Measurements from ENCODE around the gene CRYBG2. TPM values are rescaled to one million over a fixed set of nuclear protein-coding genes. Genes with fewer than 3 reads are reported as not detected.
A peak's percentile ranks its signal among the peaks of the same experiment; 100 is the strongest.

CRYBG2 gene
- total RNA-seq, 2 donors from 2014 or later, result 0.95 TPM; not detected in 1

- peak in 1 of 2 donors; percentile 2 for ATAC-seq
- H3K27ac Mint-ChIP-seq, result peak overlapping the region; percentile 75 to 84
- H3K27me3 Mint-ChIP-seq, result no peaks in the 10 kb centered on the region
- H3K9me3 Mint-ChIP-seq, result no peaks in the 10 kb centered on the region
- H3K36me3 Mint-ChIP-seq, result peaks cover 5% of the 10 kb centered on the region
- peaks cover 72 to 77% of the 10 kb centered on the region in 2 donors for H3K4me1 Mint-ChIP-seq (ENCODE audit: low read depth in 2 of 2)
- no peak for DNase-seq (ENCODE audit: low spot score)
- peak overlapping the region; percentile 93 for H3K4me3 Mint-ChIP-seq
Measured at GRCh38 chr1:26278724-26279455, 75.0 kb downstream of the CRYBG2 start.

GRCh38 chr1:26278303-26278702 is 75.6 kb downstream of the CRYBG2 start:
- no peak for DNase-seq (ENCODE audit: low spot score)
- peaks cover 5% of the 10 kb centered on the region for H3K36me3 Mint-ChIP-seq

GRCh38 chr1:26277719-26278118 is 76.2 kb downstream of the CRYBG2 start:
- Mint-ChIP-seq H3K4me3 (peak overlapping the region; percentile 93), H3K27me3 (no peaks in the 10 kb centered on the region), H3K9me3 (no peaks in the 10 kb centered on the region), H3K27ac (peak overlapping the region; percentile 75 to 84), H3K4me1 (ENCODE audit: low read depth in 2 of 2) (peaks cover 61 to 66% of the 10 kb centered on the region in 2 donors), H3K36me3 (peaks cover 5% of the 10 kb centered on the region)
- no peak for DNase-seq (ENCODE audit: low spot score)
- no peak for ATAC-seq

More at GRCh38 chr1:26278303-26278702, 75.6 kb downstream of the CRYBG2 start:
- Mint-ChIP-seq H3K4me3 (peak overlapping the region; percentile 93), H3K27me3 (no peaks in the 10 kb centered on the region), H3K4me1 (ENCODE audit: low read depth in 2 of 2) (peaks cover 67 to 72% of the 10 kb centered on the region in 2 donors), H3K27ac (peak overlapping the region; percentile 75 to 84), H3K9me3 (no peaks in the 10 kb centered on the region)
- no peak for ATAC-seq

GRCh38 chr1:26277261-26277661 is 76.7 kb downstream of the CRYBG2 start:
- DNase-seq (ENCODE audit: low spot score) (no peak), ATAC-seq (no peak)
- Mint-ChIP-seq H3K27me3 (no peaks in the 10 kb centered on the region), H3K27ac (peak overlapping the region; percentile 75 to 84), H3K4me1 (ENCODE audit: low read depth in 2 of 2) (peaks cover 57 to 64% of the 10 kb centered on the region in 2 donors), H3K36me3 (peaks cover 5% of the 10 kb centered on the region), H3K9me3 (no peaks in the 10 kb centered on the region), H3K4me3 (peak overlapping the region; percentile 93)

GRCh38 chr1:26276432-26276838 is 77.5 kb downstream of the CRYBG2 start:
- Mint-ChIP-seq H3K4me3 (peak overlapping the region; percentile 86), H3K9me3 (no peaks in the 10 kb centered on the region), H3K36me3 (peaks cover 11% of the 10 kb centered on the region), H3K27ac (peak overlapping the region; percentile 75 to 84), H3K27me3 (no peaks in the 10 kb centered on the region), H3K4me1 (ENCODE audit: low read depth in 2 of 2) (peaks cover 54 to 61% of the 10 kb centered on the region in 2 donors)
- no peak for ATAC-seq
- DNase-seq (ENCODE audit: low spot score), result no peak

- DNase-seq (ENCODE audit: low spot score) (peak; percentile 82), ATAC-seq (peak; percentile 84)
- Mint-ChIP-seq H3K9me3 (no peaks in the 10 kb centered on the region), H3K36me3 (peaks cover 16% of the 10 kb centered on the region), H3K27ac (peak overlapping the region; percentile 75 to 84), H3K4me3 (peak overlapping the region; percentile 86), H3K27me3 (no peaks in the 10 kb centered on the region), H3K4me1 (ENCODE audit: low read depth in 2 of 2) (peaks cover 48 to 54% of the 10 kb centered on the region in 2 donors)
Measured at GRCh38 chr1:26275580-26276431, 78.1 kb downstream of the CRYBG2 start.

GRCh38 chr1:26274801-26275425 is 79.0 kb downstream of the CRYBG2 start:
- Mint-ChIP-seq H3K9me3 (no peaks in the 10 kb centered on the region), H3K27me3 (no peaks in the 10 kb centered on the region), H3K4me1 (ENCODE audit: low read depth in 2 of 2) (peaks cover 45 to 49% of the 10 kb centered on the region in 2 donors), H3K27ac (peak overlapping the region; percentile 17 to 84), H3K4me3 (no peak overlapping the region), H3K36me3 (peaks cover 20% of the 10 kb centered on the region)
- no peak for DNase-seq (ENCODE audit: low spot score)
- no peak for ATAC-seq

Other genes starting within 250 kb of the CRYBG2 start
- gene PDIK1L, start 242.3 kb downstream of the CRYBG2 start, total RNA-seq, result 1 to 10 TPM; 8.8 to 9.0 TPM
- not detected for gene FAM110D, start 195.1 kb downstream of the CRYBG2 start, total RNA-seq
- gene C1orf232, start 185.2 kb downstream of the CRYBG2 start, total RNA-seq, result not detected
- 10 to 100 TPM; 36.6 to 73.8 TPM for gene ZNF593, start 184.2 kb downstream of the CRYBG2 start, total RNA-seq
- not detected for gene ZNF593OS, start 182.3 kb downstream of the CRYBG2 start, total RNA-seq
- 1 to 10 TPM in 1 of 2 donors, not detected in 1; 2.5 TPM for gene CNKSR1, start 176.6 kb downstream of the CRYBG2 start, total RNA-seq
- gene CATSPER4, start 163.5 kb downstream of the CRYBG2 start, total RNA-seq, result not detected
- 10 to 100 TPM; 21.0 to 57.5 TPM for gene CEP85, start 119.9 kb downstream of the CRYBG2 start, total RNA-seq
- gene SH3BGRL3, start 74.0 kb downstream of the CRYBG2 start, total RNA-seq, result 100 to 1,000 TPM; 203 to 249 TPM
- gene UBXN11, start 47.5 kb downstream of the CRYBG2 start, total RNA-seq, result 10 to 100 TPM in 1 of 2 donors, 1 to 10 TPM in 1; 9.9 to 24.8 TPM
- gene CD52, start 36.2 kb downstream of the CRYBG2 start, total RNA-seq, result 10 to 100 TPM in 1 of 2 donors, 1 to 10 TPM in 1; 8.1 to 17.2 TPM
- gene ZNF683, start 18.6 kb upstream of the CRYBG2 start, total RNA-seq, result not detected
- gene LIN28A, start 56.7 kb upstream of the CRYBG2 start, total RNA-seq, result not detected
- gene DHDDS, start 78.2 kb upstream of the CRYBG2 start, total RNA-seq, result 10 to 100 TPM; 63.5 to 87.7 TPM
- 100 to 1,000 TPM; 493 to 648 TPM for gene HMGN2, start 118.3 kb upstream of the CRYBG2 start, total RNA-seq
- 100 to 1,000 TPM; 324 to 369 TPM for gene RPS6KA1, start 175.6 kb upstream of the CRYBG2 start, total RNA-seq